Measurements from ENCODE around the gene PRKG2. TPM values are rescaled to one million over a fixed set of nuclear protein-coding genes. Genes with fewer than 3 reads are reported as not detected.

The PRKG2 gene
- total RNA-seq, 4 donors from 2014 or later, result 8.2 to 16.0 (median 9.0) TPM; not detected in 1

DNA sequence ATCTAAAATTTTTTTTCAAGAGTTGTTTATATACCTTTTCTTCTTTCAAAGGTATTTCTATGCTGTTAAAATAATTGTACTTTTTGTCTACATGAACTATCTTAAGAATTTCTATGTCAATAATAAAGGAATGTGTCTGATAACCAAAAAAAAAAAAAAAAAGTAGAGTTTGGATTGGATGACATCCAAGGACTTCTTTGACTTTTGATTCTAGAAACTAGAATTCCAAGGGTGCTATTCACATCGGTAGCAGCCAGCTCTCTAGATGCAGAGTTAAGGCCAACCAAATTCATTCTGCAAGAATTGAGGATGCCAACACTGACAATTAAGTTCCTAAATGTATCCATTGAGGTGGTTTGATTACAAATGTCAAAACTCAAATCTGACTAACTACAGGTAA, 42.0 kb upstream of the PRKG2 start:
- Histone ChIP-seq H3K36me3 (no peaks in the 10 kb centered on the region), H3K9me3 (no peaks in the 10 kb centered on the region), H3K4me3 (no peak overlapping the region), H3K4me1 (no peaks in the 10 kb centered on the region), H3K27ac (no peak overlapping the region), H3K27me3 (no peaks in the 10 kb centered on the region)
- intact Hi-C loops (cut with DNase I; ENCODE audit: low total_unique reads), result no loop called here
- in situ Hi-C loops (cut with MboI; ENCODE audit: low pct_ligation_motif_present in 1 of 4, low pct_unique_long_range_greater_than_20kb in 1 of 4, low sequenced_read_pairs in 3 of 4), result no loop called here
- TF ChIP-seq, protein P1, sequence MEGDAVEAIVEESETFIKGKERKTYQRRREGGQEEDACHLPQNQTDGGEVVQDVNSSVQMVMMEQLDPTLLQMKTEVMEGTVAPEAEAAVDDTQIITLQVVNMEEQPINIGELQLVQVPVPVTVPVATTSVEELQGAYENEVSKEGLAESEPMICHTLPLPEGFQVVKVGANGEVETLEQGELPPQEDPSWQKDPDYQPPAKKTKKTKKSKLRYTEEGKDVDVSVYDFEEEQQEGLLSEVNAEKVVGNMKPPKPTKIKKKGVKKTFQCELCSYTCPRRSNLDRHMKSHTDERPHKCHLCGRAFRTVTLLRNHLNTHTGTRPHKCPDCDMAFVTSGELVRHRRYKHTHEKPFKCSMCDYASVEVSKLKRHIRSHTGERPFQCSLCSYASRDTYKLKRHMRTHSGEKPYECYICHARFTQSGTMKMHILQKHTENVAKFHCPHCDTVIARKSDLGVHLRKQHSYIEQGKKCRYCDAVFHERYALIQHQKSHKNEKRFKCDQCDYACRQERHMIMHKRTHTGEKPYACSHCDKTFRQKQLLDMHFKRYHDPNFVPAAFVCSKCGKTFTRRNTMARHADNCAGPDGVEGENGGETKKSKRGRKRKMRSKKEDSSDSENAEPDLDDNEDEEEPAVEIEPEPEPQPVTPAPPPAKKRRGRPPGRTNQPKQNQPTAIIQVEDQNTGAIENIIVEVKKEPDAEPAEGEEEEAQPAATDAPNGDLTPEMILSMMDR (IDR thresholded peaks at IDR 0.05), result no peak
- no peak for TF ChIP-seq POLR2A (IDR thresholded peaks at IDR 0.05)
- TF ChIP-seq POLR2AphosphoS5 (IDR thresholded peaks at IDR 0.05), result no peak
- TF ChIP-seq EP300 (IDR thresholded peaks at IDR 0.05; ENCODE audit: low read depth), result no peak
- DNase-seq, result no peak
- 62 to 67% methylated on average over 1 of the region's 1 CpG for WGBS, 2 donors (ENCODE audit: low coverage in 1 of 2)

DNA sequence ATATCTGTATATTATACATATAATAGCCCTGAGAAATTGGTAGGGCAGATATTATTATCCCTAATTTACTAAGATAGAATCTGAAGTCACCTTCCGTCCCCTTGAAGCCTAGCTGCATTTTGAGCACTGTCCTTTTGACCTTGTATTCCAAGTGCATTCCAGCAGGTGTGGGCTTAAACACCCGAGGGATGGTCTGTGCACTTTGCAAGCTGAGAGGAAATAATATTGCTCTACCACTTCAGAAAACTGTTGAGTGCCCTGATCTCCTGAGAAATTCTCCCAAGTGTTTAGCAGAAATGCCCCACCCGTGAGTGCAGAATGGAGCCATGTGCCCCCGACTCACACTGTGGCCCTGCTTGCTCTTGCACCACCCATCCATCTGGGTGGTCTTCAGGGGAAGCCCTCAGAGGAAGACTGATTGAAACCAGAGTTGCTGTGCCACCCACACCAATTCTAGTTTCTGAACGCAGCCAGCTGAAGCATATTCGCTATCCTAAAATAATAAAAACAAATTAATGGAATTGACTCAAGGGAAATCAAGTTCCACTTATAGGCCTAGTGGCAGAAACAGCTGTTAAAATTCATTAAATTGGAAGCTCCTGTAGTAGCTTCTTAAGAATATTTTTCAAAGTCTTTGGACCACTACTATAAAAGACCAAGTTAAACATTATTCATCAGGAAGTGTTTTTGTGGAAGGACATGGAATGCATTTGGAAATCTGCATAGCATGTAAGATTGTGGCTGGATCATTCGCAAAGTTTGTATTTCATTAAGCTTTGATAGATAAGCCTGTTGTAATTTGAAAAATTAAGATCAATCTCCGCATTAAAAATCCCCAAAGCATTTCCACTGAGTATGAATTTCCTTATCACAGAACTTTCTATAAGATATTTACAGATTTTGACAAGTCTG, 41.3 kb upstream of the PRKG2 start:
- in situ Hi-C loops (cut with MboI; ENCODE audit: low pct_ligation_motif_present in 1 of 4, low pct_unique_long_range_greater_than_20kb in 1 of 4, low sequenced_read_pairs in 3 of 4) (no loop called here), intact Hi-C loops (cut with DNase I; ENCODE audit: low total_unique reads) (no loop called here)
- Histone ChIP-seq H3K36me3 (no peaks in the 10 kb centered on the region), H3K27ac (no peak overlapping the region), H3K4me3 (no peak overlapping the region), H3K4me1 (no peaks in the 10 kb centered on the region), H3K27me3 (no peaks in the 10 kb centered on the region), H3K9me3 (no peaks in the 10 kb centered on the region)
- DNase-seq, result no peak
- 78 to 84% methylated on average over 6 to 8 of the region's 8 CpGs for WGBS, 2 donors (ENCODE audit: low coverage in 1 of 2)
- TF ChIP-seq, protein P1 (IDR thresholded peaks at IDR 0.05), result no peak
- TF ChIP-seq POLR2AphosphoS5 (IDR thresholded peaks at IDR 0.05) (no peak), POLR2A (IDR thresholded peaks at IDR 0.05) (no peak), EP300 (IDR thresholded peaks at IDR 0.05; ENCODE audit: low read depth) (no peak)

DNA sequence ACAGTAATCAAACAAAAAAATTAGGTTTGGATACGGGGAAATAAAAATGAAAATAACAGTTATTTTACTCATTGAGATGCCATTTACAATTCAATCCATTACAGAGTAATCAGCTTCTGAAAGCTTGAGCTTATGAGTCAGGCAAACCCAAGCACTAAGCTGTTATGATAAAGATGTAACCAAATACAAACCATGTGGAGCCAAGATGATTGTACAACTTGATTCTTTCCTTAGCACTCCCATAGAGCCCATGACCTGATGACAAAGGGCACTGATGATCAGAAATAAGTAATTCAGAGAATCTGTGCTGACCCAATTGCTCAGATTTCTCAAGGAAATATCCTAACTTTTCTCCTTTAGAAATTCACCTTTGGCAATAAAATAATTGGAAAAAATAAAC, 40.5 kb upstream of the PRKG2 start:
- Histone ChIP-seq H3K27me3 (no peaks in the 10 kb centered on the region), H3K9me3 (no peaks in the 10 kb centered on the region), H3K4me1 (no peaks in the 10 kb centered on the region), H3K27ac (no peak overlapping the region), H3K36me3 (no peaks in the 10 kb centered on the region), H3K4me3 (no peak overlapping the region)
- DNase-seq, result no peak
- whole genome bisulfite sequencing, 2 donors (ENCODE audit: low coverage in 1 of 2), result 79 to 90% methylated on average over 1 of the region's 1 CpG
- in situ Hi-C loops (cut with MboI; ENCODE audit: low pct_ligation_motif_present in 1 of 4, low pct_unique_long_range_greater_than_20kb in 1 of 4, low sequenced_read_pairs in 3 of 4), result no loop called here
- intact Hi-C loops (cut with DNase I; ENCODE audit: low total_unique reads), result no loop called here
- no peak for TF ChIP-seq POLR2AphosphoS5 (IDR thresholded peaks at IDR 0.05)
- TF ChIP-seq, protein P1 (IDR thresholded peaks at IDR 0.05), result no peak
- no peak for TF ChIP-seq EP300 (IDR thresholded peaks at IDR 0.05; ENCODE audit: low read depth)
- no peak for TF ChIP-seq POLR2A (IDR thresholded peaks at IDR 0.05)

DNA sequence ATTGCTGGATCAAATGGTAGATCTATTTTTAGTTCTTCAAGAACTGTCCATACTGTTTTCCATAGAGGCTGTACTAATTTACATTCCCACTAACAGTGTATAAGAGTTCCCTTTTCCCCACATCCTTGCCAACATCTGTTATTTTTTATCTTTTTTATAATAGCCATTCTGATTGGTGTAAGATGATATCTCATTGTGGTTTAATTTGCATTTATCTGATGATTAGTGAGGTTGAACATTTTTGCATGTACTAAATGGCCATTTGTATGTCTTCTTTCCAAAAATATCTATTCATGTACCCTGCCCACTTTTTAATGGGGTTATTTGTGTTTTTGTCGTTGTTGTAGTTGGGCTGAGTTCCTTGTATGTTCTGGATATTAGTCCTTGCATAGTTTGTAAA, 35.4 kb upstream of the PRKG2 start:
- Histone ChIP-seq H3K9me3 (no peaks in the 10 kb centered on the region), H3K27ac (no peak overlapping the region), H3K4me3 (no peak overlapping the region), H3K4me1 (no peaks in the 10 kb centered on the region), H3K36me3 (no peaks in the 10 kb centered on the region), H3K27me3 (no peaks in the 10 kb centered on the region)
- TF ChIP-seq EP300 (IDR thresholded peaks at IDR 0.05; ENCODE audit: low read depth) (no peak), POLR2AphosphoS5 (IDR thresholded peaks at IDR 0.05) (no peak), POLR2A (IDR thresholded peaks at IDR 0.05) (no peak)
- TF ChIP-seq, protein P1 (IDR thresholded peaks at IDR 0.05), result no peak
- in situ Hi-C loops (cut with MboI; ENCODE audit: low pct_ligation_motif_present in 1 of 4, low pct_unique_long_range_greater_than_20kb in 1 of 4, low sequenced_read_pairs in 3 of 4) (no loop called here), intact Hi-C loops (cut with DNase I; ENCODE audit: low total_unique reads) (no loop called here)
- WGBS, 2 donors (ENCODE audit: low coverage in 1 of 2), result 74 to 100% methylated on average over 1 of the region's 1 CpG
- DNase-seq, result no peak

All from transverse colon (tissue), 4 donors.